SK-N-MC (cell line): ENCODE data around the gene CYP19A1.

ENCODE experiments used
- EZH2 ChIP-seq: fragments of 200-600 bp; sonication (generic); IDR thresholded peaks from one replicate; pipeline ENCODE4 v1.6.1; 2017; ENCODE audit warnings: antibody characterized with exemption
- FOXP2 ChIP-seq: optimal IDR thresholded peaks from 2 replicates; pipeline ENCODE3; 2011; ENCODE audit warnings: mild to moderate bottlenecking, moderate library complexity; ENCODE audit not compliant: insufficient read depth; ENCODE audit errors: extremely low read length, control extremely low read depth
- POLR2AphosphoS5 ChIP-seq: IDR thresholded peaks from 2 replicates; pipeline ENCODE4 v1.6.1; 2012; ENCODE audit warnings: mild to moderate bottlenecking, low read depth, low read length, borderline replicate concordance

DNA sequence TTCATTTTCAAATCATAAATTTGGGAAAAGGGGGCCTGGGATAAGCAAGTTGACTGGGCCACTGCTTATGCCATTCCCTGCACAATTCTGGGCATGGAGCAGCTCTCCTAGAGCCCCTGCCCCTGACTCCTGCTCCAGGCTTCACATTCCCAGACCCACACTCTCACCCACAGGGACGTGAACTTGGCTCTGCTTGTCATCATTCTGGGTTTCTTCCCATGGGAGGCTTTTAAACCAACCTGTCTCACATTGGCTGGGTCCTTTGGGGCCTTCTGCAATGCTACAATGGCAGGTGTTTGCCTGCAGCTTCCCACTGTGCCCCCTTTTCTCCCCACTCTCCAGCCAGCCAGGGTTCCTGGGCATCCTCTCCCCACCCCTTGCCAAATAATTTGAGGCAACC is 49.1 kb downstream of the CYP19A1 start:
- TF ChIP-seq POLR2AphosphoS5 = no peak
- no peak for TF ChIP-seq EZH2
- no peak for TF ChIP-seq FOXP2
